22Rv1 (cell line): Measurements from ENCODE around the gene NHLH2.

Experiments
- H3K27ac ChIP-seq: fragments of 450-650 bp; 2 replicates; pipeline ENCODE4 v1.5.1; 2017
- CTCF ChIP-seq: fragments of 450-650 bp; IDR thresholded peaks from 2 replicates; pipeline ENCODE4 v1.5.1; 2017; ENCODE audit warnings: mild to moderate bottlenecking
- ZFX ChIP-seq: fragments of 450-650 bp; IDR thresholded peaks from 2 replicates; pipeline ENCODE4 v1.6.1; 2017; ENCODE audit warnings: antibody characterized with exemption, borderline replicate concordance

The NHLH2 gene

DNA sequence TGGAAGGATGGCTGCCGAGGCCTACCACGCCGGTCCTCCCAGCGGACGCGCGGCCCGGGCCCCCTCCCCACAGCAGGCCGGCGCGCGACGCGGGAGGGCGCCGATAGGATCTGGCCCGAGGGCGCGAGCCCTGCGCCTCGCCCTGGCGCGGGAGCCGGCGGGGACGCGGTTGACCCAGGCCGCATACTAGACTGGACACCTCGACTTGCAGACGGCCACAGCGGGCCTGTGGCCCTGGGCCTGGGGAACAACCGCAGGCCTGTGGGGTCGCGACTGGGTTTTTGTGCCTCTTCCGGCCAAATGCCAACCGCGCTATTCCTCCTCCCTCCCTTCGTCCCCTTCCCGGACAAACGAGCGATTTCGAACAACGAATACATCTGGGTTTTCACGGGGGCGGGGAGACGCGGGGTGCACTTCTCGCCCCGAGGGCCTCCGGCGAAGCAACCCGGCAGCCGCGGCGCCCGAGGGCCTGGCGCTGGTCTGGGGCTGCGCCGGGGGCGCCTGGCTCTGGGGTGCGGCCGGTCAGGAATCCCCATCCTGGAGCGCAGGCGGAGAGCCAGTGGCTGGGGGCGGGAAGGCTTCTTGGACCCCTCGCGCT lies 2.4 kb downstream of the NHLH2 start:
- H3K27ac ChIP-seq: no peak overlapping the region
- no peak for TF ChIP-seq ZFX
- TF ChIP-seq CTCF: no peak

GRCh38 chr1:115837740-115838421 lies 3.0 kb downstream of the NHLH2 start:
- H3K27ac ChIP-seq: no peak overlapping the region

GRCh38 chr1:115837341-115837739 lies 3.6 kb downstream of the NHLH2 start:
- no peak overlapping the region for H3K27ac ChIP-seq
- TF ChIP-seq ZFX: no peak
- TF ChIP-seq CTCF: no peak

More at GRCh38 chr1:115837740-115838421, 3.0 kb downstream of the NHLH2 start:
- TF ChIP-seq ZFX (no peak), CTCF (no peak)

GRCh38 chr1:115833856-115834255 lies 7.1 kb downstream of the NHLH2 start:
- H3K27ac ChIP-seq: no peak overlapping the region

GRCh38 chr1:115832651-115833050 lies 8.3 kb downstream of the NHLH2 start:
- H3K27ac ChIP-seq: no peak overlapping the region
- no peak for TF ChIP-seq CTCF
- no peak for TF ChIP-seq ZFX

More at GRCh38 chr1:115833856-115834255, 7.1 kb downstream of the NHLH2 start:
- no peak for TF ChIP-seq CTCF
- no peak for TF ChIP-seq ZFX

GRCh38 chr1:115830963-115831362 lies 10.0 kb downstream of the NHLH2 start:
- TF ChIP-seq CTCF: no peak
- TF ChIP-seq ZFX: no peak
- no peak overlapping the region for H3K27ac ChIP-seq

- no peak overlapping the region for H3K27ac ChIP-seq
- TF ChIP-seq CTCF: no peak
- TF ChIP-seq ZFX: no peak
These were observed 11.0 kb downstream of the NHLH2 start for GRCh38 chr1:115829947-115830346.
